ENCODE measurements around the gene CDH18.

- no peak for TF ChIP-seq TOX (CRISPR knock-in tag; IDR thresholded peaks at IDR 0.05; ENCODE audit: borderline replicate concordance)
- no peak for TF ChIP-seq PATZ1 (CRISPR knock-in tag; IDR thresholded peaks at IDR 0.05; ENCODE audit: borderline replicate concordance)
- no peak for TF ChIP-seq TCF4 (CRISPR knock-in tag; IDR thresholded peaks at IDR 0.05; ENCODE audit: borderline replicate concordance)
- TF ChIP-seq ARNTL (CRISPR knock-in tag; IDR thresholded peaks at IDR 0.05; ENCODE audit: borderline replicate concordance, low read depth) = no peak
- no peak for TF ChIP-seq ESRRG (CRISPR knock-in tag; IDR thresholded peaks at IDR 0.05)
- no peak for TF ChIP-seq ZFP30 (CRISPR knock-in tag; IDR thresholded peaks at IDR 0.05)
- TF ChIP-seq ZNF565 (CRISPR knock-in tag; conservative IDR thresholded peaks at IDR 0.05; ENCODE audit: low read depth) = no peak
Observed at GRCh38 chr5:19835442-19835841, 152.6 kb downstream of the CDH18 start.

Data from SK-N-SH treated with all-trans-retinoic acid at 6 μM for 48 hours (cell line).